K562 (cell line): ENCODE measurements around the gene DDIT3. TPM values are rescaled to one million over a fixed set of nuclear protein-coding genes. Genes with fewer than 3 reads are reported as not detected.

ENCODE experiments used
- CBX5 ChIP-seq: IDR thresholded peaks from 2 replicates; pipeline ENCODE4 v1.6.1; 2014; ENCODE audit warnings: low read depth, borderline replicate concordance
- FUS ChIP-seq: fragments of 200-400 bp; formaldehyde crosslinking; optimal IDR thresholded peaks from 2 replicates; pipeline ENCODE3; 2017; ENCODE audit warnings: low read depth, low read length
- KAT7 ChIP-seq: sonication (generic); formaldehyde crosslinking; IDR thresholded peaks from 2 replicates; pipeline ENCODE4 v1.8.0; 2022; ENCODE audit warnings: missing genetic modification reagents, mild to moderate bottlenecking, borderline replicate concordance
- MAZ ChIP-seq, 2 experiments: fragments of 450-650 bp in 1 of 2; sonication (generic) in 1 of 2; formaldehyde crosslinking; IDR thresholded peaks in 1 of 2; conservative IDR thresholded peaks in 1 of 2; 2 replicates each; pipeline versions ENCODE4 v1.4.0 to v1.5.0; 2020; ENCODE audit warnings: mild to moderate bottlenecking in 1 of 2, missing genetic modification reagents in 1 of 2
- NELFE ChIP-seq: IDR thresholded peaks from 2 replicates; pipeline ENCODE4 v1.6.1; 2011; ENCODE audit warnings: mild to moderate bottlenecking; ENCODE audit not compliant: insufficient read depth, insufficient read length
- RNF219 ChIP-seq: fragments of 250-450 bp; sonication (Bioruptor Pico); IDR thresholded peaks from 2 replicates; pipeline ENCODE4 v1.5.0; 2022; ENCODE audit warnings: mild to moderate bottlenecking
- TBL1XR1 ChIP-seq, 2 experiments: IDR thresholded peaks; 2 replicates each; pipeline ENCODE4 v1.6.1; 2012; ENCODE audit warnings: improper control_type of control experiment in 2 of 2, low read length in 2 of 2, mild to moderate bottlenecking in 1 of 2
- TCF7 ChIP-seq: sonication (generic); IDR thresholded peaks from 2 replicates; pipeline ENCODE4 v1.6.1; 2016; ENCODE audit warnings: antibody characterized with exemption, borderline replicate concordance
- ZNF408 ChIP-seq: fragments of 250-450 bp; sonication (Bioruptor Pico); IDR thresholded peaks from 2 replicates; pipeline ENCODE4 v1.4.0; 2020; ENCODE audit warnings: low read depth, mild to moderate bottlenecking, moderate library complexity
- ZNF431 ChIP-seq: sonication (generic); formaldehyde crosslinking; IDR thresholded peaks from 2 replicates; pipeline ENCODE4 v1.8.0; 2022; ENCODE audit warnings: mild to moderate bottlenecking, missing genetic modification reagents
- ZNF707 ChIP-seq: fragments of 250-450 bp; sonication (Bioruptor Pico); conservative IDR thresholded peaks from 2 replicates; pipeline ENCODE4 v1.8.0; 2022; ENCODE audit warnings: inconsistent platforms, mild to moderate bottlenecking, moderate library complexity
- ZNF764 ChIP-seq: fragments of 250-450 bp; sonication (Bioruptor Pico); IDR thresholded peaks from 2 replicates; pipeline ENCODE4 v1.4.0; 2020; ENCODE audit warnings: low read depth, mild to moderate bottlenecking, moderate library complexity
- polyA plus RNA-seq, 8 experiments: library from polyadenylated mRNA; depleted of rRNA in 4 of 8; stranded (reverse) in 5 of 8; unstranded in 3 of 8; fragments of >200 nt; fragmentation: Nextera tagmentation in 2 of 8; fragmentation: Illumina TruSeq in 1 of 8; extraction: Ambion mirVana in 2 of 8; extraction: Trizol in 1 of 8; gene quantifications; 2 replicates each; pipeline versions ENCODE4 v1.2.1 to v1.2.3, GENCODE V29; 2011 to 2014; ENCODE audit warnings: inconsistent platforms in 1 of 8, missing spikeins in 1 of 8
- total RNA-seq, 7 experiments: library from RNA; depleted of rRNA in 6 of 7; stranded (reverse); fragments of >200 nt in 6 of 7; fragmentation: Illumina TruSeq in 2 of 7; extraction: Trizol in 2 of 7; gene quantifications; 2 replicates each; pipeline versions ENCODE4 v1.2.1 to v1.2.3, GENCODE V29; 2011 to 2021; ENCODE audit warnings: low replicate concordance in 1 of 7
- TF ChIP-seq, protein P1 (sequence below), 2 experiments: fragments of 450-650 bp; IDR thresholded peaks; 2 replicates each; pipeline ENCODE4 v1.6.1; 2016; ENCODE audit warnings: mild to moderate bottlenecking in 2 of 2, borderline replicate concordance in 1 of 2, low read depth in 1 of 2, moderate library complexity in 1 of 2
- TF ChIP-seq, protein P2 (sequence below): fragments of 250-450 bp; sonication (Bioruptor Pico); IDR thresholded peaks from 2 replicates; pipeline ENCODE4 v1.8.0; 2021; ENCODE audit warnings: moderate library complexity, mild to moderate bottlenecking, inconsistent platforms
- TF ChIP-seq, protein P3 (sequence below): fragments of 450-650 bp; IDR thresholded peaks from 2 replicates; pipeline ENCODE4 v1.6.1; 2016; ENCODE audit warnings: antibody characterized with exemption

DDIT3 gene
- total and polyA plus RNA-seq, 9 of the 15 experiments (the other 6 are each of a cell fraction or from before 2014, with no cell fraction given) = 59.1 to 272 (median 89.9) TPM

GRCh38 chr12:57487597-57488401 is 32.5 kb downstream of the DDIT3 start, which contains the start of gene MARS1 (continued):
- TF ChIP-seq, protein P1, sequence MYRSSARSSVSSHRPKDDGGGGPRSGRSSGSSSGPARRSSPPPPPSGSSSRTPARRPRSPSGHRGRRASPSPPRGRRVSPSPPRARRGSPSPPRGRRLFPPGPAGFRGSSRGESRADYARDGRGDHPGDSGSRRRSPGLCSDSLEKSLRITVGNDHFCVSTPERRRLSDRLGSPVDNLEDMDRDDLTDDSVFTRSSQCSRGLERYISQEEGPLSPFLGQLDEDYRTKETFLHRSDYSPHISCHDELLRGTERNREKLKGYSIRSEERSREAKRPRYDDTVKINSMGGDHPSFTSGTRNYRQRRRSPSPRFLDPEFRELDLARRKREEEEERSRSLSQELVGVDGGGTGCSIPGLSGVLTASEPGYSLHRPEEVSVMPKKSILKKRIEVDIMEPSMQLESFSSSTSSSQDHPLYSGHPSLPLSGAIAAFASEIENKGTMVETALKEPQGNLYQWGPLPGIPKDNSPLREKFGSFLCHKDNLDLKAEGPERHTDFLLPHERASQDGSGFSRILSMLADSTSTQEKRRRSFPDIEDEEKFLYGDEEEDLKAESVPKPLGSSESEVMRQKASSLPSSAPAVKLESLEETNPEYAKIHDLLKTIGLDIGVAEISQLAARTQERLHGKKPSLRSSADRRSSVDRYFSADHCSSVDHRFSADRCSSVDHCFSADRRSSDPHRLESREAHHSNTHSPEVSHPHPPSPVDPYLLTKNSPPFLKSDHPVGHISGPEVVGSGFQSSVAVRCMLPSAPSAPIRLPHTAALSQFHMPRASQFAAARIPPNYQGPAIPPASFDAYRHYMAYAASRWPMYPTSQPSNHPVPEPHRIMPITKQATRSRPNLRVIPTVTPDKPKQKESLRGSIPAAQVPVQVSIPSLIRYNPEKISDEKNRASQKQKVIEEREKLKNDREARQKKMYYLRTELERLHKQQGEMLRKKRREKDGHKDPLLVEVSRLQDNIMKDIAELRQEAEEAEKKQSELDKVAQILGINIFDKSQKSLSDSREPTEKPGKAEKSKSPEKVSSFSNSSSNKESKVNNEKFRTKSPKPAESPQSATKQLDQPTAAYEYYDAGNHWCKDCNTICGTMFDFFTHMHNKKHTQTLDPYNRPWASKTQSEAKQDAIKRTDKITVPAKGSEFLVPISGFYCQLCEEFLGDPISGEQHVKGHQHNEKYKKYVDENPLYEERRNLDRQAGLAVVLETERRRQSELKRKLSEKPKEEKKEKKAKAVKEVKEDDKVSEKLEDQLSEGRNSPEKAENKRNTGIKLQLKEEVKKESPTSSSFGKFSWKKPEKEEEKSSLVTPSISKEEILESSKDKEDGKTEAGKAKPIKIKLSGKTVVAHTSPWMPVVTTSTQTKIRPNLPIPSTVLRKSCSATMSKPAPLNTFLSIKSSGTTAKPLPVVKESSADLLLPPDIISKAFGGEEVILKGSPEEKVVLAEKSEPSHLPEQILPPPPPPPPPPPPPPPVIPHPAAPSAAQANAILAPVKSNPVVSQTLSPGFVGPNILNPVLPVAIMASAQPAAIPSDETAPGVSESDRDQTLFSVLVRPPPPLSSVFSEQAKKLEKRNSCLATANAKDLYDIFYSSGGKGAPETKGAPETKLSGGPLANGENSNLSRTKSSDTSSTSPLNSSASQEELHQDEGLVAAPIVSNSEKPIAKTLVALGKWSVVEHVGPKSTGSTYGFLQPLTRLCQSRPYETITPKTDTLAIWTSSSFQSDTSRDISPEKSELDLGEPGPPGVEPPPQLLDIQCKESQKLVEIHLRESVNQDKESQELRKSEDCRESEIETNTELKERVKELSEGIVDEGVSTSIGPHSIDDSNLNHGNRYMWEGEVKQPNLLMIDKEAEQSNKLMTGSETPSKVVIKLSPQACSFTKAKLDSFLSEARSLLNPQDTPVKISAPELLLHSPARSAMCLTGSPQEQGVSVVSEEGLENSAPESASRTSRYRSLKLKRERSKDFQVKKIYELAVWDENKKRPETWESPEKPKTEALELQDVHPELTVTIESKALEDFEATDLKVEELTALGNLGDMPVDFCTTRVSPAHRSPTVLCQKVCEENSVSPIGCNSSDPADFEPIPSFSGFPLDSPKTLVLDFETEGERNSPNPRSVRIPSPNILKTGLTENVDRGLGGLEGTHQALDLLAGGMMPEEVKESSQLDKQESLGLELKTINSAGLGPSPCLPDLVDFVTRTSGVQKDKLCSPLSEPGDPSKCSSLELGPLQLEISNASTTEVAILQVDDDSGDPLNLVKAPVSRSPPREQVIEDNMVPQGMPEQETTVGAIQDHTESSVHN (IDR thresholded peaks at IDR 0.05; ENCODE audit: borderline replicate concordance in 1 of 2, low read depth in 1 of 2) = no peak
- TF ChIP-seq FUS = no peak
- no peak for TF ChIP-seq TCF7
- no peak for TF ChIP-seq RNF219
- no peak for TF ChIP-seq NELFE
- TF ChIP-seq, protein P2, sequence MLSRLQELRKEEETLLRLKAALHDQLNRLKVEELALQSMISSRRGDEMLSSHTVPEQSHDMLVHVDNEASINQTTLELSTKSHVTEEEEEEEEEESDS (CRISPR knock-in tag) = no peak
- TF ChIP-seq, protein P3, sequence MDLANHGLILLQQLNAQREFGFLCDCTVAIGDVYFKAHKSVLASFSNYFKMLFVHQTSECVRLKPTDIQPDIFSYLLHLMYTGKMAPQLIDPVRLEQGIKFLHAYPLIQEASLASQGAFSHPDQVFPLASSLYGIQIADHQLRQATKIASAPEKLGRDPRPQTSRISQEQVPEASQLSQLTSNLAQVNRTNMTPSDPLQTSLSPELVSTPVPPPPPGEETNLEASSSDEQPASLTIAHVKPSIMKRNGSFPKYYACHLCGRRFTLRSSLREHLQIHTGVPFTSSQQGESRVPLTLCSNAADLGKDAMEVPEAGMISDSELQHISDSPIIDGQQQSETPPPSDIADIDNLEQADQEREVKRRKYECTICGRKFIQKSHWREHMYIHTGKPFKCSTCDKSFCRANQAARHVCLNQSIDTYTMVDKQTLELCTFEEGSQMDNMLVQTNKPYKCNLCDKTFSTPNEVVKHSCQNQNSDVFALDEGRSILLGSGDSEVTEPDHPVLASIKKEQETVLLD = no peak
- no peak for TF ChIP-seq ZNF764 (CRISPR knock-in tag)
- TF ChIP-seq KAT7 (CRISPR knock-in tag) = no peak
- TF ChIP-seq ZNF408 (CRISPR knock-in tag) = no peak
- TF ChIP-seq MAZ (CRISPR knock-in tag; conservative IDR thresholded peaks at IDR 0.05 in 1 of 2, IDR thresholded peaks at IDR 0.05 in 1 of 2) = peak; percentile 15 to 57; a peak in 2 of 4 replicates
- TF ChIP-seq ZNF431 (CRISPR knock-in tag) = peak; percentile 46; the same call in 1 of the 2 replicates
- TF ChIP-seq TBL1XR1 (IDR thresholded peaks at IDR 0.05; ENCODE audit: low read length in 2 of 2) = peak in 1 of 2 experiments; percentile 57; a peak in 1 of 4 replicates
- no peak for TF ChIP-seq CBX5
- no peak for TF ChIP-seq ZNF707 (CRISPR knock-in tag)
